Liver (tissue), 9 donors: ENCODE measurements around the gene DSCAML1. TPM values are rescaled to one million over a fixed set of nuclear protein-coding genes. Genes with fewer than 3 reads are reported as not detected.

ENCODE experiments used
- DNase-seq: peaks from one replicate; pipeline ENCODE4 v3.0.0-alpha.2; 2017; ENCODE audit warnings: low spot score
- H3K27ac ChIP-seq, 2 donors: one replicate each; pipeline ENCODE4 v1.7.0; 2013; ENCODE audit warnings: inconsistent platforms in 2 of 2, low read length in 2 of 2, control low read depth in 1 of 2, low read depth in 1 of 2, mild to moderate bottlenecking in 1 of 2
- H3K27me3 ChIP-seq, 4 donors: one replicate each; pipeline versions ENCODE4 v1.6.1 to v1.7.0; 2013; ENCODE audit warnings: low read length in 3 of 4, inconsistent platforms in 1 of 4, mild to moderate bottlenecking in 1 of 4, moderate library complexity in 1 of 4; ENCODE audit not compliant: control insufficient read depth in 4 of 4, insufficient read depth in 4 of 4
- H3K36me3 ChIP-seq, 4 donors: one replicate each; pipeline versions ENCODE4 v1.6.1 to v1.7.0; 2013; ENCODE audit warnings: low read length in 3 of 4, mild to moderate bottlenecking in 3 of 4, low read depth in 1 of 4, moderate library complexity in 1 of 4; ENCODE audit not compliant: control insufficient read depth in 4 of 4, insufficient read depth in 3 of 4
- H3K4me1 ChIP-seq, 4 donors: one replicate each; pipeline versions ENCODE4 v1.6.1 to v1.7.0; 2013; ENCODE audit warnings: low read length in 3 of 4, mild to moderate bottlenecking in 3 of 4, moderate library complexity in 1 of 4; ENCODE audit not compliant: control insufficient read depth in 4 of 4, insufficient read depth in 4 of 4
- H3K4me3 ChIP-seq, 3 donors: one replicate each; pipeline versions ENCODE4 v1.6.1 to v1.7.0; 2013; ENCODE audit warnings: low read length in 3 of 3, control low read depth in 1 of 3, low read depth in 1 of 3, mild to moderate bottlenecking in 1 of 3
- H3K9ac ChIP-seq, 2 donors: one replicate each; pipeline ENCODE4 v1.7.0; 2013; ENCODE audit warnings: low read length in 2 of 2, mild to moderate bottlenecking in 2 of 2, moderate library complexity in 2 of 2, control low read depth in 1 of 2, low read depth in 1 of 2
- H3K9me3 ChIP-seq, 4 donors: one replicate each; pipeline versions ENCODE4 v1.6.1 to v1.7.0; 2013; ENCODE audit warnings: low read length in 3 of 4; ENCODE audit not compliant: control insufficient read depth in 4 of 4
- ATF3 ChIP-seq: IDR thresholded peaks from 2 replicates; pipeline ENCODE4 v1.6.1; 2016; ENCODE audit warnings: antibody characterized with exemption
- CTCF ChIP-seq: fragments of 150-350 bp; IDR thresholded peaks from 2 replicates; pipeline ENCODE4 v1.5.1; 2017; ENCODE audit warnings: improper control_type of control experiment, low read depth, low read length; ENCODE audit not compliant: missing input control
- EGR1 ChIP-seq, 2 donors: IDR thresholded peaks; 2 replicates each; pipeline ENCODE4 v1.6.1; 2016 to 2018; ENCODE audit warnings: antibody characterized with exemption in 2 of 2, low read depth in 2 of 2
- FOXA1 ChIP-seq: IDR thresholded peaks from 2 replicates; pipeline ENCODE4 v1.6.1; 2016; ENCODE audit warnings: antibody characterized with exemption
- FOXA2 ChIP-seq: IDR thresholded peaks from 2 replicates; pipeline ENCODE4 v1.6.1; 2016; ENCODE audit warnings: antibody characterized with exemption
- GABPA ChIP-seq, 2 donors: IDR thresholded peaks in 1 of 2; conservative IDR thresholded peaks in 1 of 2; 2 replicates each; pipeline ENCODE4 v1.6.1; 2016; ENCODE audit warnings: antibody characterized with exemption in 2 of 2, mild to moderate bottlenecking in 1 of 2, moderate library complexity in 1 of 2
- HNF4A ChIP-seq, 2 donors: conservative IDR thresholded peaks; 2 replicates each; pipeline ENCODE4 v1.6.1; 2016; ENCODE audit warnings: antibody characterized with exemption in 2 of 2, mild to moderate bottlenecking in 2 of 2
- HNF4G ChIP-seq: IDR thresholded peaks from 2 replicates; pipeline ENCODE4 v1.6.1; 2016; ENCODE audit warnings: antibody characterized with exemption
- JUND ChIP-seq, 2 donors: IDR thresholded peaks; 2 replicates each; pipeline ENCODE4 v1.6.1; 2016; ENCODE audit warnings: antibody characterized with exemption in 2 of 2
- NR2F2 ChIP-seq: IDR thresholded peaks from 2 replicates; pipeline ENCODE4 v1.6.1; 2016; ENCODE audit warnings: antibody characterized with exemption
- RAD21 ChIP-seq, 2 donors: IDR thresholded peaks; 2 replicates each; pipeline ENCODE4 v1.6.1; 2016; ENCODE audit warnings: antibody characterized with exemption in 2 of 2, mild to moderate bottlenecking in 2 of 2
- RXRA ChIP-seq, 2 donors: IDR thresholded peaks; 2 replicates each; pipeline ENCODE4 v1.6.1; 2017 to 2018; ENCODE audit warnings: antibody characterized with exemption in 2 of 2, mild to moderate bottlenecking in 1 of 2
- SP1 ChIP-seq: IDR thresholded peaks from 2 replicates; pipeline ENCODE4 v1.6.1; 2018; ENCODE audit warnings: antibody characterized with exemption, mild to moderate bottlenecking
- TAF1 ChIP-seq: conservative IDR thresholded peaks from 2 replicates; pipeline ENCODE4 v1.6.1; 2016; ENCODE audit warnings: antibody characterized with exemption, mild to moderate bottlenecking
- YY1 ChIP-seq: IDR thresholded peaks from 2 replicates; pipeline ENCODE4 v1.6.1; 2016; ENCODE audit warnings: antibody characterized with exemption, mild to moderate bottlenecking
- ZBTB33 ChIP-seq: IDR thresholded peaks from 2 replicates; pipeline ENCODE4 v1.6.1; 2016; ENCODE audit warnings: antibody characterized with exemption
- WGBS: extraction: QIAGEN DNeasy Blood & Tissue Kit; methylation state at CpG from one replicate; pipeline ENCODE4 v1.1.7; 2013; 5-methylcytosine and 5-hydroxymethylcytosine counted together
- polyA plus RNA-seq, 2 donors: library from polyadenylated mRNA; stranded (reverse) in 1 of 2; unstranded in 1 of 2; fragments of 200-250 nt in 1 of 2; fragments of >200 nt in 1 of 2; fragmentation: Nextera tagmentation in 1 of 2; extraction: Ambion mirVana in 1 of 2; gene quantifications; one replicate each; pipeline versions ENCODE4 v1.2.1 to v1.2.3, GENCODE V29; 2013 to 2015
- total RNA-seq, 2 donors: library from RNA; depleted of rRNA; stranded (reverse); fragments of >200 nt; gene quantifications; one replicate each; pipeline ENCODE4 v1.2.3, GENCODE V29; 2014
- TF ChIP-seq, protein P1 (sequence below): IDR thresholded peaks from 2 replicates; pipeline ENCODE4 v1.6.1; 2016; ENCODE audit warnings: antibody characterized with exemption
- donor health status: healthy.
- donor health status: healthy.
- donor health status: healthy.
- donor health status: healthy.
- donor health status: healthy.

The DSCAML1 gene
- total and polyA plus RNA-seq, 4 donors = 0.07 to 0.42 (median 0.20) TPM

DNA sequence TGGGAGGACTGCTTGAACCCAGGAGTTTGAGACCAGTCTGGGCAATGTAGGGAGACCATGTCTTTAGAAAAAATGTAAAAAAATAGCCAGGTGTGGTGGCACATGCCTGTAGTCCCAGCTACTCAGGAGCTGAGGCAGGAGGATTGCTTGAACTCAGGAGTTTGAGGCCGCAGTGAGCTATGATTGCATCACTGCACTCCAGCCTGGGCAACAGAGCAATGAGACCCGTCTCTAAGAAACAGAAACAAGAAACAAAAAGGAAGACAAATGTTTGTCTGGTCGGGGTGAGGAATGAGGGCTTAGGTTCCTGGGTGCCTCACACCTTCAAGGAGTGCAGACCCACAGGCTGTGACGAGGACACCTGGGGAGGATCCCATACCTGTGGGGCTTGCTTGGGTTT is 277.4 kb downstream of the DSCAML1 start:
- no peaks in the 10 kb centered on the region for H3K36me3 ChIP-seq
- no peak for TF ChIP-seq RXRA (IDR thresholded peaks at IDR 0.05)
- TF ChIP-seq RAD21 (IDR thresholded peaks at IDR 0.05) = no peak
- TF ChIP-seq ZBTB33 = no peak
- H3K4me3 ChIP-seq = no peak overlapping the region
- H3K4me1 ChIP-seq = no peaks in the 10 kb centered on the region
- DNase-seq = no peak
- no peaks in the 10 kb centered on the region for H3K27me3 ChIP-seq
- H3K9me3 ChIP-seq = no peaks in the 10 kb centered on the region
- H3K9ac ChIP-seq = no peak overlapping the region
- H3K27ac ChIP-seq = no peak overlapping the region
- WGBS = 63% methylated on average over 4 of the region's 4 CpGs

DNA sequence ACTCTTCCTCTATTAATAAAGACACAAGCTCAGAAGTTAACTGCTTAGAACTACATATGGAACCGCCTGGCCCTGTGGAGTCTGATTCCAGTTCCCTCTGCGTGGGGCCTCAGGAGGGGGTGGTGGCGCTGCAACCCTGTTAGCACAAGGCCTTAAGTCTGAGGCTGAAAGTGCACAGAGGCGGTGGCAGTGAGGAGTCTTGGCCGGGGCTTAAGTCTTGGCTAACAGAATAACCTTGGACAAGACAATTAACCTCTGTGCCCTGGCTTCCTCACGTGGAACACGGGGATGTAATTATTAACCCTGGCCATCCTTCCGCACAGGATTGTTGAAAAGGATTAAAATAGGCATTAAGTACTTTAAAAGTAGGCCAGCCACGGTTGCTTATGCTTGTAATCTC is 277.8 kb downstream of the DSCAML1 start:
- WGBS = 56% methylated on average over 9 of the region's 9 CpGs
- no peaks in the 10 kb centered on the region for H3K4me1 ChIP-seq
- no peak for DNase-seq
- no peak overlapping the region for H3K27ac ChIP-seq
- H3K4me3 ChIP-seq = no peak overlapping the region
- H3K9ac ChIP-seq = no peak overlapping the region
- H3K27me3 ChIP-seq = no peaks in the 10 kb centered on the region
- TF ChIP-seq SP1 (no peak), FOXA2 (no peak)
- H3K36me3 ChIP-seq = no peaks in the 10 kb centered on the region
- H3K9me3 ChIP-seq = no peaks in the 10 kb centered on the region

DNA sequence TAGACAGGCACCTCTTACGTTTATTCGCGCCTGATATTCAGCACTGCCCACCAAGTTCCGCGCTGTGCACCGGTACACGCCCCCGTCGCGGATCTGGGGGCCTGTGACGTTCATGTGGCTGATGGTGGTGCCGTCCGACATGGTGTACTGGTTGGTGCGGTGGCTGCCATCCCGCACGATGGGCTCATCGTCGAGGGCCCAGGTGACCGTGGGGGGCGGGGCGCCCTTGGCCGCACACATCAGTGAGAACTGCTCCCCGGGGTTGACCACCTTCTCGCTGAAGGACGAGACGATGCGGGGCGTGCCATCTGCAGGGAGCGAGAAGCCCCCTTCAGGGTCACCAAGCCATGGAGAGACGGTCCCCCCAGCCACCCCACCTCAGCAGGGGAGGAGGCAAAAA is 278.6 kb downstream of the DSCAML1 start:
- no peaks in the 10 kb centered on the region for H3K9me3 ChIP-seq
- no peaks in the 10 kb centered on the region for H3K36me3 ChIP-seq
- H3K4me1 ChIP-seq = no peaks in the 10 kb centered on the region
- H3K4me3 ChIP-seq = no peak overlapping the region
- 96% methylated on average over 30 of the region's 30 CpGs for WGBS
- no peak for DNase-seq
- no peak overlapping the region for H3K27ac ChIP-seq
- H3K27me3 ChIP-seq = no peaks in the 10 kb centered on the region
- H3K9ac ChIP-seq = no peak overlapping the region
- TF ChIP-seq YY1 (no peak), EGR1 (IDR thresholded peaks at IDR 0.05; ENCODE audit: low read depth in 2 of 2) (no peak)

DNA sequence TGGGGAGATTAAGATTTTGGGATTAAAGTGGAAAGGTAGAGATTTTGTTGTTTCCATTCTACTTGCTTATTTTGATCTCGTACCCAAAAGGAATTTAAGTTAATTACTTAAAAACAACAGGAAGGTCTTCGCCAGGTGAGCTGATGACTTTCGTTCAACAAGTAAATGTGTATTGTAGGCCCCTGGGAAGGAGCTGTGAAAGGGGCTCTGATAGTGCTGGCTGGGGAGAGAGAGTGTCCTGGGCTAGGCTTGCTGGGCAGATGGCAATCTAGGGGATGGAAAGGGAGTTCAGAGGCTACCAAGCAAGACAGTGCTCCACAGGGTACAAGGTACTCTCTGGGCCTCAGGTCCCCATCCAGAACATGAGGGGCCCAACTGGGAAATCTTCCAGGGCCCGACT is 279.9 kb downstream of the DSCAML1 start:
- Histone ChIP-seq H3K9me3 (no peaks in the 10 kb centered on the region), H3K36me3 (no peaks in the 10 kb centered on the region), H3K27me3 (no peaks in the 10 kb centered on the region), H3K4me3 (no peak overlapping the region), H3K27ac (no peak overlapping the region), H3K9ac (no peak overlapping the region), H3K4me1 (no peaks in the 10 kb centered on the region)
- DNase-seq = no peak
- 87% methylated on average over 4 of the region's 4 CpGs for WGBS
- no peak for TF ChIP-seq CTCF
- TF ChIP-seq NR2F2 = no peak
- no peak for TF ChIP-seq FOXA1
- TF ChIP-seq SP1 = no peak
- TF ChIP-seq HNF4A (conservative IDR thresholded peaks at IDR 0.05) = no peak
- no peak for TF ChIP-seq RXRA (IDR thresholded peaks at IDR 0.05)
- no peak for TF ChIP-seq EGR1 (IDR thresholded peaks at IDR 0.05; ENCODE audit: low read depth in 2 of 2)
- no peak for TF ChIP-seq ZBTB33
- TF ChIP-seq RAD21 (IDR thresholded peaks at IDR 0.05) = no peak
- TF ChIP-seq, protein P1, sequence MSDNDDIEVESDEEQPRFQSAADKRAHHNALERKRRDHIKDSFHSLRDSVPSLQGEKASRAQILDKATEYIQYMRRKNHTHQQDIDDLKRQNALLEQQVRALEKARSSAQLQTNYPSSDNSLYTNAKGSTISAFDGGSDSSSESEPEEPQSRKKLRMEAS = no peak
- TF ChIP-seq YY1 = no peak
- no peak for TF ChIP-seq FOXA2
- TF ChIP-seq ATF3 = no peak
- no peak for TF ChIP-seq GABPA (IDR thresholded peaks at IDR 0.05 in 1 of 2, conservative IDR thresholded peaks at IDR 0.05 in 1 of 2)
- TF ChIP-seq JUND (IDR thresholded peaks at IDR 0.05) = no peak
- no peak for TF ChIP-seq HNF4G
- TF ChIP-seq TAF1 = no peak
